Measurements from ENCODE around the gene FGA. TPM values are rescaled to one million over a fixed set of nuclear protein-coding genes. Genes with fewer than 3 reads are reported as not detected.

The FGA gene
- total RNA-seq, result not detected
- long read RNA-seq, result 0 reads

DNA sequence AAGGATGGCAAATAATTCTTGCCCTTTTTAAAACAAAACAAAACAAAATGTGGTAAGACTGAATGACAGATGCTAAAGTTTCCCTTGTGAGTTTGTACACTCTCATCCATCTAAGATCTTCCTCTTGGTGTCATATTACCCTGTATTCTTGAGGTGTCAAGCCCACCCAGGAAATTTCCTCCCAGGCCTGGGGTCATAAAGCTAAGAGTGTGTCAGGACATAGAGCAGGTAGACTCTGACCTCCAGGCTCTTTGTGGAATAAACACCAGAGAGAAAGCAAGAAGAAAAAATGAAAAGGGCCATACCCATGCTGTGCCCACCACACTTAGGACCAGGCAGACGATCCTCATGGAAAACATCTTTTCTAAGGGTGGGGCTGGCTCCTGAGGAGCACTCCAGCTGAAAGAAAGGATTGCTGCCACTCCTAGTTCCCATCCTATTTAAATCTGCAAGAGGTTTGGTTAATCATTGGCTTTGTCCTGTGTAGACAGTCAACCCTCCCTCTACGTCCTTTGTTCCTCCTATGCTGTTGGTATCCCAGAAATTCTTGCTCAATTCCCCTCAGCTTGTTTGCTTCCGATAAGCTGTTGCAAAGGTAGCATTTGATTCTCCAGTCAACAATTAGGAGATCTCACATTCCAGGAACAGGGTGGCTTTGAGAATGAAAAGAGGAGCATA, at the start of gene FGA:
Gene FGA, minus strand, starts transcription at position 414 of the 678 bp plus-strand sequence. Its CDS starts 55 bp downstream, at position 359.
- DNase-seq (ENCODE audit: low spot score), result no peak

GRCh38 chr4:154634058-154634457, 43.5 kb upstream of the FGA start:
- DNase-seq (ENCODE audit: low spot score), result no peak

- DNase-seq (ENCODE audit: low spot score), result no peak
Measured at GRCh38 chr4:154631828-154632227, 41.3 kb upstream of the FGA start.

GRCh38 chr4:154630324-154630723, 39.8 kb upstream of the FGA start:
- no peak for DNase-seq (ENCODE audit: low spot score)

DNA sequence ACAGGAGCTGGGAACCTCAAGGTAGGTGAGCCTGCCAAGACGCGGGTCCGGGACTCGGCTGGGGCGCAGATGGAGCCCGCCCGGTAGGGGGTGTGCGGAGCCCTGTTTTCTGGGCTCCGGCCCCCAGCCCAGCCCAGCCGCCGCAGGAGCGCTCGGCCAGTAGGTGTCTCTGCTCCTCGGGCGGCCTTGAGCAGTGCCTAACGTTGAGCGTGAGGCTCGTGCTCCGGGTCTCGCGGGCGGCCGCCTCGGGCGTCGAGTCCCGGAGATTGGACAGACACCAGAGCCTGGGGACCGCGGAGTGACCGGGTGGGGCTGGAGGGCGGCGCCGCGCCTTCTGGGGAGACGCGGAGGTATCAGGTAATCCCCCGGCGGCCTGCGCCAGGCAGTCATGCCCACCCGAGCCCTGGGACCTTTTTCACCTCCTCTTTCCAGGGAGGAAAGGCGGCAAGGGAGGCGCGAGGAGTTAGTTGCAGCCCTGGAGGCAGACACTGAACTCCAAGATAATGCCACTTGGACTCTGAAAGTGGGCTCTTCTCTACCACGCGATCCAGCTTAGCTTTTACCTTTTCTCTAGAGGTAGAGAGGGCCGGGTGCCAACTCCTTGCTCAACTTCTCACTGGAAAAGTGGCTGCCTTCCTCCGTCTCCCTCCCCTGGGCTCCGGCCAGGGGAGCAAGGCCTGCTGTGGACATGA, 36.4 kb upstream of the FGA start:
- no peak for DNase-seq (ENCODE audit: low spot score)

GRCh38 chr4:154625971-154626370, 35.4 kb upstream of the FGA start:
- no peak for DNase-seq (ENCODE audit: low spot score)

GRCh38 chr4:154623995-154624394, 33.5 kb upstream of the FGA start:
- no peak for DNase-seq (ENCODE audit: low spot score)

- no peak for DNase-seq (ENCODE audit: low spot score)
Measured at GRCh38 chr4:154623436-154623835, 32.9 kb upstream of the FGA start.

DNA sequence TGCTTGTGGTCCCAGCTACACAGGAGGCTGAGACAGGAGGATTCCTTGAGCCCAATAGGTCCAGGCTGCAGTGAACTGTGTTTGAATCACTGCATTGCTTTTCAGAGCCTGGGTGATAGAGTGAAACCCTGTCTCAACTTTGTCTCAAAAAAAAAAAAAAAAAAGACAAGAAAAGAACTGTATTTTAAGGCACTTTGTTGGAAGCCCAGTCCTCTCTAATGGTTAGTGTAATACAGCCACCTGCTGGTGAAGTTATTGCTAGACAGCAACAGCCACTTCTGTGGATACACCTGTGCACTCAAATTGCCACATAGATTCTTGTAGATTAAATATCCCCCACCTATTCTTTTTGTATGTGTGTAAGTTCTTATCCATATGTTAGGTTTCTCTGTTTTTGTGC, 32.1 kb upstream of the FGA start:
- DNase-seq (ENCODE audit: low spot score), result no peak

GRCh38 chr4:154620111-154620510, 29.6 kb upstream of the FGA start:
- no peak for DNase-seq (ENCODE audit: low spot score)

GRCh38 chr4:154618708-154619315, 28.3 kb upstream of the FGA start:
- DNase-seq (ENCODE audit: low spot score), result no peak

- no peak for DNase-seq (ENCODE audit: low spot score)
Measured at GRCh38 chr4:154617820-154618317, 27.3 kb upstream of the FGA start.

GRCh38 chr4:154616731-154617130, 26.2 kb upstream of the FGA start:
- no peak for DNase-seq (ENCODE audit: low spot score)

DNA sequence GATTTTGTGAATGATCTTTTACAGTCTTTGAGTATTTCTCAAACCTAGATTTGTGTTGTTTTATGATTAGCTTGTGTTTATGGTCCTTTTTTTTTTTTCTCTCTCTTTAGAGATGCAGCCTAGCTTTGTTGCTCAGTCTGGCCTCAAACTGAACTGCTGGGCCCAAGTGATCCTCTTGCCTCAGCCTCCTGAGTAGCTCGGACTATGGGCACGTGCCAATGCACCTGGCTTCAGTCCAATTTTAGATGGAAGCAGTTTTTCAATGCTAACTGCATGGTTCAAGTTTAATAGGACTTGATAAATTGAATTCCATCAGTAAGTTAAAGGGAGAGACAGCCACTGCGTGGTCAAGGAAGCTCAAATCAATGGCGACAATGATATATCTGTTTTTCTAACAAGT, 25.7 kb upstream of the FGA start:
- no peak for DNase-seq (ENCODE audit: low spot score)

DNA sequence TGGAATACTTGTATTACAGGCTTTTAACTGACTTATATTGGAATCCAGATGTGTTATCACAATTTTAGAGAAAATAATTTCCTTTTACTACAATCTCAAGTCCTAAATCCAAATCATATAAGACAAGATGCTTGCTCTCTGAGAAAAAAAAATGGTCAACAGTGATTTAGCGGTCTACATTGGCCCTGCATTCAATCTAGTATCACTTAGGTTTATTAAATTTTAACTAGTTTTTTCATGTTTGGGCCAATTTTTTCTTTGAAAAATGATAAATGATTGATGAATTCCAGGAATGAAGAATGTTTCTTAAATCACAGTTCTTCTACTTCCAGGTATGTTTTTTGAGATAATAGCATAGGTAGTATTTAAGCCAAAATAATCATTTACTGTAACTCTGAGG, 24.7 kb upstream of the FGA start:
- no peak for DNase-seq (ENCODE audit: low spot score)

- DNase-seq (ENCODE audit: low spot score), result no peak
Measured at GRCh38 chr4:154614306-154614705, 23.8 kb upstream of the FGA start.

GRCh38 chr4:154612472-154613414, 22.2 kb upstream of the FGA start, which contains the start of gene FGG:
FGG (minus strand) TSS chr4:154612656; CDS start chr4:154612609, 47 bp downstream.
- DNase-seq (ENCODE audit: low spot score), result no peak

GRCh38 chr4:154611833-154612232, 21.3 kb upstream of the FGA start:
- DNase-seq (ENCODE audit: low spot score), result no peak

- DNase-seq (ENCODE audit: low spot score), result no peak
Measured at GRCh38 chr4:154610582-154610981, 20.0 kb upstream of the FGA start.

GRCh38 chr4:154609532-154609931, 19.0 kb upstream of the FGA start:
- no peak for DNase-seq (ENCODE audit: low spot score)

All from mesenteric fat pad (tissue), 1 donor.